Measurements from ENCODE around the gene RRAS2.

DNA sequence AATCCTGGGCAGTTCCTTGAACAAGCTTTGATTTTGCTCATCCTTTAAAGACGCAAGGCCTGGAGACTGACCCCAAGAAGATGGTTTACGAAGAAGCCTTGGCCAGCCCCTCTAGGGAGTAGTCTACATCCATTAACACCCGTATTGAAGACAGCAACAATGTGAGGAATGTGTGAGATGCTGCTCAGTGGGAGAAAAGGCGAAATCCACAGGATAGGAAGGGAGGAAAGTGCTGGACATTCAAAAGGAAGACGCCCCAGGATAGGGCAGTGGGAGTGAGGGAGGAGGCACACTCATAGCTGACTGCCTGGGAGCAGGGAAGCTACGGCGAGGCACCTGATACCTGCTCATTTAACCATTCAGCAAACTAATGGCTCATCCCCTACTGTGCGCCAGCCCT, 114.1 kb downstream of the RRAS2 start:
- TF ChIP-seq POLR2A (IDR thresholded peaks at IDR 0.05), result no peak
- TF ChIP-seq, protein P1, sequence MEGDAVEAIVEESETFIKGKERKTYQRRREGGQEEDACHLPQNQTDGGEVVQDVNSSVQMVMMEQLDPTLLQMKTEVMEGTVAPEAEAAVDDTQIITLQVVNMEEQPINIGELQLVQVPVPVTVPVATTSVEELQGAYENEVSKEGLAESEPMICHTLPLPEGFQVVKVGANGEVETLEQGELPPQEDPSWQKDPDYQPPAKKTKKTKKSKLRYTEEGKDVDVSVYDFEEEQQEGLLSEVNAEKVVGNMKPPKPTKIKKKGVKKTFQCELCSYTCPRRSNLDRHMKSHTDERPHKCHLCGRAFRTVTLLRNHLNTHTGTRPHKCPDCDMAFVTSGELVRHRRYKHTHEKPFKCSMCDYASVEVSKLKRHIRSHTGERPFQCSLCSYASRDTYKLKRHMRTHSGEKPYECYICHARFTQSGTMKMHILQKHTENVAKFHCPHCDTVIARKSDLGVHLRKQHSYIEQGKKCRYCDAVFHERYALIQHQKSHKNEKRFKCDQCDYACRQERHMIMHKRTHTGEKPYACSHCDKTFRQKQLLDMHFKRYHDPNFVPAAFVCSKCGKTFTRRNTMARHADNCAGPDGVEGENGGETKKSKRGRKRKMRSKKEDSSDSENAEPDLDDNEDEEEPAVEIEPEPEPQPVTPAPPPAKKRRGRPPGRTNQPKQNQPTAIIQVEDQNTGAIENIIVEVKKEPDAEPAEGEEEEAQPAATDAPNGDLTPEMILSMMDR (IDR thresholded peaks at IDR 0.05), result no peak
